ACHN (cell line): ENCODE measurements around the gene ENOX1.

Experiments
- DNase-seq: peaks from one replicate; pipeline ENCODE4 v3.0.0-alpha.2; 2015
- in situ Hi-C: cut with HindIII; loops from 2 replicates; pipeline ENCODE4 v1.10.0; 2017; ENCODE audit warnings: low sequenced_read_pairs, low pct_ligation_motif_present, low pct_unique_long_range_greater_than_20kb

ENOX1 gene

DNA sequence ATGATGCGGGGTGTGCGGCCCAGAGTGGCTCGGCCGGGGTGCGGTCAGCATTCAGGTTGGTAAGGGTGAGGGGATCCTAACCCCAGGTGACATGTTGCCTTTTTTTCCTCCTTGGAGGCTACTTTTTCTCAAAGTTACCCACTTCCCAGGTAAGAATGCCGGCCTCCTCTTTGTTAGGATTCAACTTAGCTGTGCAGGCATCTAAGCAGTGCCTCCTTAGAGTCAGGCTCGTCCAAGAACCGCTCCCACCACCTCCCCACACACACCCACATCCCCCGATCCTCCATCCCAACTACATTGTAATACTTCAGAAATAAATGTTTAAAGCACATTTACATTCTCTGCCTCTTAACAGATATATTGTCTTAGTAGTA, 733 bp upstream of the ENOX1 start:
- no peak for DNase-seq
- in situ Hi-C loops: no loop called here

DNA sequence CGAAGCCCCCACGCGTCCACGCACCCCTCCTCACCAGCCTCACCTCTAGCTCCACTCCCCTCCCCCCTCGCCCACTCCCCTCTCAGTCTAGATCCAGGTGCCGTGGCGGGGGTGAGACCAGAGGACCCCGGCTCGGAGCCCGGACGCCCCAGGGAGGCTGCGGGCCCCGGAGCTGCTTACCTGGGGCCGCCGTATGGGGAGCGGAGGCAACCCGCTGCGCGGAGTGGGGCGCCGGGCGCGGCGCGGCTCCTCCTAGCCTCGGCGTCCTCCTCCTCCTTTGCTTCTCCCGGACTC, 353 bp downstream of the ENOX1 start:
- DNase-seq: no peak
- in situ Hi-C loops: no loop called here

DNA sequence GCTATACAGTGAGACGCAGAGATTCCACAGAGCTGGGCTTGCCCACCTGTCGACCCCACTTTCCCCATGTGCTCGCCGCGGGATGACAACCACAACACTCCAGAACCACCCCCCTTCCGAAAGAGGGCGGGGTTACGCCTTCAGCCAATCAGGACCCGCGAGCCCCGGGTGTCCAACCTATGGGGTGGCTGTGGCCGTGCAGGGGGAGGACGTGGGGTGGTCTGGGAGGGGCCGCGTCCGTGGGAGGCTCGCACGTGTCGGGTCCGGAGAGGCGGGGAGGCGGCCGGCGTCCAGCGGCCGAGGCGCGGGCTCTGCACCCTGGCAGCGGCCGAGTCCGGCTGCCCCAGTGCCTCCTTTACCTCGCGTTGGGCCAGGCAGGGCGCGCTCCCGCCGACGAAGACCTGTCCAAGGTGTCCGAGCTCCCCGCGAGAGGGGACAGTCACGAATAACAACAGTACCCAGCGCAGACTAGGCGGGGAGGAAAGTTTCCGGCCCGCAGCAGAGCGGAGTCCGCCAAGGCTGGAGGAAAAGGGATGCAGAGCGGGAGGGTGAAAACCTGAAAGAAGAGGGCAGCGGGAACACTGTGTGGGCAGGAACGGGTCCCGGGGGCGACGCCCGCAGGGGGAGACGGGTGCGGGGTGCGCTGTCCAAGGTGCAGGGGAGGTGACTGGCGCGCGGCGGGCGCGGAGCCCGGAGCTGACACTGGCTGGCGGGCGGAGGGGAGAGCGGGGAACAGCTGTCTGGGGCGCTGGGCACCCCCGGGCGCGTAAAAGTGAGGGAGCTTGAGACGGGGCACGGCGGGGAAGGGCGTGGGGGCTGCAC, 911 bp downstream of the ENOX1 start:
- in situ Hi-C loops: no loop called here
- DNase-seq: peak; percentile 1

GRCh38 chr13:43785261-43785649, 1.5 kb downstream of the ENOX1 start:
- in situ Hi-C loops: no loop called here
- no peak for DNase-seq

- no peak for DNase-seq
- in situ Hi-C loops: no loop called here
Measured at GRCh38 chr13:43784496-43784895, 2.3 kb downstream of the ENOX1 start.

- no peak for DNase-seq
- in situ Hi-C loops: no loop called here
Measured at GRCh38 chr13:43783820-43784219, 3.0 kb downstream of the ENOX1 start.

DNA sequence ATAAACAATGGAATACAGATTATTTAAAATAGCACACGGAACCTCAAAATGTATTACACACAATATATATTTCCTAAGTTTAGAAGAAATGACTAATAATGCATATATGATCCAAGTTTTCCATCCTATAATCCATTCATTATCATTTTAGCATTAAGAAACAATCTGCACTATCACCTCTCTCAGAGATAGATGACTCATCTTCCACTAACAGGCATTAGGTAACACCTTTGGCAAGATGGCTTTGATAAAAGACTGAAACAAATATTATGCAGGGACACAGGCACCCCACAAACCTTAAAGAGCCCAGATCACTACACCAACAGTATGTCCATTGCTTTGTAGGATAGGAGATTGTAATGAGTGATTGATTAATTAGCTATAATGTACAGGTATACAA, 4.1 kb downstream of the ENOX1 start:
- in situ Hi-C loops: no loop called here

DNA sequence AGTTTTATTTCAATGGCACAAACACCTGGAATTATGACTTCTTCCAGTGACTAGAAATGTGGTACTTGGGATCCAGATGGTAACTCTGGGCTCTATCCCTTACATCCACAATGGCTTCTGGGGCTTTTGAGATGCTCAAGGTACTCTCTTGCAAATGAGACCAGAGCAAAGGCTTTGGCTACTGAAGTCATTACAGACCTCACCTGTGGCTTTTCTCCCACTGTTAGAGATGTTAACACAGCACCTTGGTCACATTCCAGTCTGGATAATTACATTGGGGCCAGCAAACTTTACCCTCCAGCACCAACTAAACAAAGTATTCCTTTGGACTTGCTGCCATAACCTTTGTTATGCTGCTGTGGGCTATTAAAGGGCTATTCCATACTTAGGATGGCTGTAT, 6.1 kb downstream of the ENOX1 start:
- DNase-seq: no peak
- in situ Hi-C loops: no loop called here

More for the DNA sequence above, 4.1 kb downstream of the ENOX1 start:
- DNase-seq: no peak

- DNase-seq: no peak
- in situ Hi-C loops: no loop called here
Measured at GRCh38 chr13:43776501-43777079, 10.2 kb downstream of the ENOX1 start.

- in situ Hi-C loops: no loop called here
Measured at GRCh38 chr13:43776006-43776405, 10.8 kb downstream of the ENOX1 start.

GRCh38 chr13:43773602-43774001, 13.2 kb downstream of the ENOX1 start:
- in situ Hi-C loops: no loop called here
- no peak for DNase-seq

More at GRCh38 chr13:43776006-43776405, 10.8 kb downstream of the ENOX1 start:
- DNase-seq: no peak

DNA sequence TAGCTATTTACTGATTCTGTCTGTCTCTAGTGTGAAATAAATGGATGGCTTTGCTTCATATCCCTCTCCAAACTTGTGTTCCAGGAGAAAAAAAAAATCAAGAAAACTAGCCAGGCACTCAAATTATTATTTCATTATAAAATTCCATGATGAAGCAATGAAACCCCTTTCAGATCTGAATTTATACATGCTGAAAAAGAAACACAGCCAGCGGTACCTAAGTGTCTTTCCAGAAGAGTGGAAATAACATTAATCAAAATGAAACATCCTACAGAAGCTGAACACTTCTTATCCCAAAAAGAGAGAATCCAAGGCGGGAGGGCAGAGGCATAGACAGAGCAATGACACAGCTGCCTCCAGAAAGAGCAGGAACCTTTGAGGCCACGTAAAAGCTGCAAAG, 15.9 kb downstream of the ENOX1 start:
- in situ Hi-C loops: no loop called here

DNA sequence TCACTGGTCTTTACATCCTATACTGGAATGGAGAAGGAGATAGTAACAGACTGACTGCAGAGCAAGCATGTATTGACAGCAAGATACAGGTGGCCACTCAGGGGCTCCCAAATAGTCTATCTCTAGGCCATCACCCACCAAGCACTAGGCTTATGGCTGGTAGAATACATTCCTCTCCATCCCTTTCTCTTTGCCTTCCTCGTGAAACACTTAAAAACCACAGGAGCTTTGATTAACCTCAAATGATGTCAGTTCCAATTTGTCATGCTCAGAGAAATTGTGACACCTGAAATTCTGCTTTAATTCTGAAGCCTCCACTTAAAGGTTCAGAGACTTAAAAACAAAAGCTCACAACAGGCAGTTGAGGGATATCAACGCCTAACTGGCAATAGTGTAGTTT, 17.2 kb downstream of the ENOX1 start:
- in situ Hi-C loops: no loop called here

More for the DNA sequence above, 15.9 kb downstream of the ENOX1 start:
- no peak for DNase-seq

DNA sequence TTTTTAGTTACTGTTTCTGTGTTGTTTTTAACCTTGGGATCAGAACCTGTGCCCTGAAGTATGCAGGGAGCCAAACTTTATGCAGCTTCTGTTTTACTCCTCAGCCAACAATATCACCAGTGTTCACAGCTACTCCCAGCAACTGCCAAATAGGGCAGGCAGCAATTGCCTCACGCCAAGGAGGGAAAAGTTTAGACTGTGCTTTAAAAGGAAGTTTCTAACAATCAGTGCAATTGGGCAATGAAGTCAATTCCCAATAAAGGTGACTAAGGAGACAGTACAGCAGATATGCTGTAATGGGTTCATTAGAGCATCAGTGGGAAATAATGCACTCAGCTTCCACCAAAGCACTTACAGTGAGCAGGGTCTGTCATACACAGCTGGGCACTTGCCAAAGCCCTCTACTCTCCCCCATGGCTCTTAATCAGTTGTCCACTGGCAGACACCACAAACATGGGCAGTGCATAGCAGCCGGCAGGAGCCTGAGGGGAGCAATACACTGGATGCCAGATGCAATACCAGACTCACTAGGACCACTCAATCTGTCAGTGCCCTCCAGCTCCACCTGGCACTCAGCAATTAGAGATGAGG, 19.3 kb downstream of the ENOX1 start:
- no peak for DNase-seq
- in situ Hi-C loops: no loop called here

More for the DNA sequence above, 17.2 kb downstream of the ENOX1 start:
- DNase-seq: no peak

GRCh38 chr13:43766725-43767124, 20.0 kb downstream of the ENOX1 start:
- in situ Hi-C loops: no loop called here
- no peak for DNase-seq

DNA sequence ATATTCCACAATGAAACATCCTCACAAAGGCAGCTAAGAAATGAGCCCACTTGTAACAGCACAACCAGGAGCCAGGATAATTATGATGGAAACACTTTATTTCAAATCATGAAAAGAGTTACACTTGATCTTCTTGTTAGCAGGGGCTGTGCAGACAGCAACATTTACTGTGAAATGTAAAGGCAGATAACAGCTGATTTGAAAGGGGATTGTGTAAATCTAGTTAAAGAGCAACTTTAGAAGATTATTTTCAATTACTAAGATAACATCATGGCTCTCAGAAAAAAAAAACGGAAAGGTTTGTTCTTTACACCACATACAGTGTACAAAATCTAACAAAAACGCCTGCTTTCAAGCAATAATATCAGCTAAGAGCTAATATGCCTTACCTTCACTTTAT, 22.4 kb downstream of the ENOX1 start:
- DNase-seq: no peak
- in situ Hi-C loops: no loop called here

GRCh38 chr13:43763143-43763759, 23.5 kb downstream of the ENOX1 start:
- in situ Hi-C loops: no loop called here
- DNase-seq: no peak

DNA sequence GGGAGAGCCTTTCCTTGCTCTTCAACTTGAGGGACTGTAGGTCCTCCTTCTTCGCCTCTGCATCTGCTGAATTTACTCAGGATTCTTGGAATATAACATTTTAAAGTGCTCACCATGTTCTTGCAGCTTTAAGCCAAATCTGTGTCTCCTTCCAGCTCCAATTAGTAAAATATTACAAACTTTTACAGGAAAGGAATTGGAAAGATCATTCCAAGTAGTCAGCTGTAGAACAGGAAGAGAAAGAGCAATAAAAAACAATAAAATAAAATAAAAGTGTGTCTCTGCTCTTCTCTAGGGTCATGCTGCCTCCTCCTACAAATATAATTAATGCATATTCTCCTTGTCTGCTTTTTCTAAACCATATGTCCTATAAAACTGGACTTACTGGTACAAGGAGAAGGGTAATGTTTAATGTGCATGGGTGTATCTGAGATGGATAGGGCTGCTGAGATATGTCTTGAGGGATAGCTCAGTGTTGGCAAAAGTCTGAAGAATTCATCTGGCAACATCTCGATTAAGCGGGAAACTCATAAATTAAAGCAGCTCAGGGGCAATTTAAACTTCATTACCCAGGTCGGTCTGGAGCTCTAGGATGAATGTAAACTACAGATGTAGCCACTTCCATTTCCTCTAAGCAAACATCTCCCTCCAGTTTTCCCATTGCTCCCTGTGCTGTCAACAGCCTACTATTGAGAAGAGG, 25.0 kb downstream of the ENOX1 start:
- DNase-seq: no peak
- in situ Hi-C loops: no loop called here

DNA sequence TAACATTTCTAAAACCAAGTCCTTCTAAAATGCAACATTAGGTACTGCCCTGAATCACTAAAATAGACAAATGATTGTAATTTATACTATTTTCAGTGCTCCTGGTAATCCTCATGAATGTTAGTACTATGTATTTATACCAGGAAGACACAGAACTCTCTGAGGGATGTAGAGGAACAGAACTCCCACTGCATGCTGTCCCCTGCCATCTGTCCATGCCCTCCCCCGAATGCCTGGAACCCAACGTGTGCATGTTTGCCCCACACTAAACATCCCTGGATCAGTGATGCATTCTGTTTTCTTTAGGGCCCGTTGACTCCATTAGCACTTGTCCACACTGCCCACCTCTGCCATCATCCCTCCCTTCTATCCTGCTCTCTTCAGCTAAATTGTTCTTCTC, 26.5 kb downstream of the ENOX1 start:
- in situ Hi-C loops: no loop called here
- DNase-seq: no peak
